Measurements from ENCODE around the gene PHLPP1. TPM values are rescaled to one million over a fixed set of nuclear protein-coding genes. Genes with fewer than 3 reads are reported as not detected.

The PHLPP1 gene
- total RNA-seq, 1 donor from 2014 or later = 3.4 TPM

GRCh38 chr18:62744076-62744968, 29.0 kb downstream of the PHLPP1 start:
- Histone ChIP-seq H3K27me3 (ENCODE audit: control insufficient read depth, insufficient read depth, low read length) (no peaks in the 10 kb centered on the region), H3K36me3 (ENCODE audit: control insufficient read depth, insufficient read depth, low read length) (no peaks in the 10 kb centered on the region), H3K4me3 (ENCODE audit: low read depth, low read length) (no peak overlapping the region)
- no peak for DNase-seq (ENCODE audit: low read depth)
- TF ChIP-seq CTCF (IDR thresholded peaks at IDR 0.05; ENCODE audit: insufficient read depth, low read length, severe bottlenecking) = no peak
- no peak for FAIRE-seq

GRCh38 chr18:62745089-62745751, 29.9 kb downstream of the PHLPP1 start:
- Histone ChIP-seq H3K4me3 (ENCODE audit: low read depth, low read length) (no peak overlapping the region), H3K27me3 (ENCODE audit: control insufficient read depth, insufficient read depth, low read length) (no peaks in the 10 kb centered on the region), H3K36me3 (ENCODE audit: control insufficient read depth, insufficient read depth, low read length) (no peaks in the 10 kb centered on the region)
- DNase-seq (ENCODE audit: low read depth) = no peak
- no peak for FAIRE-seq
- TF ChIP-seq CTCF (IDR thresholded peaks at IDR 0.05; ENCODE audit: insufficient read depth, low read length, severe bottlenecking) = no peak

- DNase-seq (ENCODE audit: low read depth) (no peak), FAIRE-seq (no peak)
- no peaks in the 10 kb centered on the region for H3K36me3 ChIP-seq (ENCODE audit: control insufficient read depth, insufficient read depth, low read length)
- H3K4me3 ChIP-seq (ENCODE audit: low read depth, low read length) = no peak overlapping the region
- no peak for TF ChIP-seq CTCF (IDR thresholded peaks at IDR 0.05; ENCODE audit: insufficient read depth, low read length, severe bottlenecking)
- H3K27me3 ChIP-seq (ENCODE audit: control insufficient read depth, insufficient read depth, low read length) = no peaks in the 10 kb centered on the region
Measured at GRCh38 chr18:62749389-62749788, 34.0 kb downstream of the PHLPP1 start.

- DNase-seq (ENCODE audit: low read depth) (no peak), FAIRE-seq (no peak)
- Histone ChIP-seq H3K4me3 (ENCODE audit: low read depth, low read length) (no peak overlapping the region), H3K27me3 (ENCODE audit: control insufficient read depth, insufficient read depth, low read length) (no peaks in the 10 kb centered on the region), H3K36me3 (ENCODE audit: control insufficient read depth, insufficient read depth, low read length) (no peaks in the 10 kb centered on the region)
- no peak for TF ChIP-seq CTCF (IDR thresholded peaks at IDR 0.05; ENCODE audit: insufficient read depth, low read length, severe bottlenecking)
Measured at GRCh38 chr18:62751341-62751821, 36.0 kb downstream of the PHLPP1 start.

GRCh38 chr18:62751977-62752376, 36.6 kb downstream of the PHLPP1 start:
- FAIRE-seq (no peak), DNase-seq (ENCODE audit: low read depth) (no peak)
- no peak for TF ChIP-seq CTCF (IDR thresholded peaks at IDR 0.05; ENCODE audit: insufficient read depth, low read length, severe bottlenecking)
- Histone ChIP-seq H3K27me3 (ENCODE audit: control insufficient read depth, insufficient read depth, low read length) (no peaks in the 10 kb centered on the region), H3K36me3 (ENCODE audit: control insufficient read depth, insufficient read depth, low read length) (no peaks in the 10 kb centered on the region), H3K4me3 (ENCODE audit: low read depth, low read length) (no peak overlapping the region)
